Measurements from ENCODE around the gene ARID4A.

ARID4A gene

DNA sequence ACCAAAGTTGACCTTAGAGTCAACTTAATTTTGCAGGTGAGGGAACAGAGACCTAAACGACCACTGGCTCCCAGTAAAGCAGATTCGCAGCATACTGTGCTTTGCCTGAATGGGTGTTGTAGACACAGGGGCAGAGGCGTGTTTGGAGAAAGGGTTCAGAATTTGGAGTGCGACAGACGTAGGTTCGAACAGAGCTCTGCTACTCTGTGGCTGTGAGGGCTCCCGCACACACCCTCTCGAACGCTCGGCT, 97.1 kb downstream of the ARID4A start:
- no peaks in the 10 kb centered on the region for H3K9me2 ChIP-seq (ENCODE audit: low read depth, low read length)
- no peaks in the 10 kb centered on the region for H3K27me3 ChIP-seq (ENCODE audit: insufficient read depth, low read length)
- peak overlapping the region; percentile 44; the same call in 1 of the 2 replicates for H3K9ac ChIP-seq (ENCODE audit: low read length)
- TF ChIP-seq, protein P1, sequence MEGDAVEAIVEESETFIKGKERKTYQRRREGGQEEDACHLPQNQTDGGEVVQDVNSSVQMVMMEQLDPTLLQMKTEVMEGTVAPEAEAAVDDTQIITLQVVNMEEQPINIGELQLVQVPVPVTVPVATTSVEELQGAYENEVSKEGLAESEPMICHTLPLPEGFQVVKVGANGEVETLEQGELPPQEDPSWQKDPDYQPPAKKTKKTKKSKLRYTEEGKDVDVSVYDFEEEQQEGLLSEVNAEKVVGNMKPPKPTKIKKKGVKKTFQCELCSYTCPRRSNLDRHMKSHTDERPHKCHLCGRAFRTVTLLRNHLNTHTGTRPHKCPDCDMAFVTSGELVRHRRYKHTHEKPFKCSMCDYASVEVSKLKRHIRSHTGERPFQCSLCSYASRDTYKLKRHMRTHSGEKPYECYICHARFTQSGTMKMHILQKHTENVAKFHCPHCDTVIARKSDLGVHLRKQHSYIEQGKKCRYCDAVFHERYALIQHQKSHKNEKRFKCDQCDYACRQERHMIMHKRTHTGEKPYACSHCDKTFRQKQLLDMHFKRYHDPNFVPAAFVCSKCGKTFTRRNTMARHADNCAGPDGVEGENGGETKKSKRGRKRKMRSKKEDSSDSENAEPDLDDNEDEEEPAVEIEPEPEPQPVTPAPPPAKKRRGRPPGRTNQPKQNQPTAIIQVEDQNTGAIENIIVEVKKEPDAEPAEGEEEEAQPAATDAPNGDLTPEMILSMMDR (IDR thresholded peaks at IDR 0.05; ENCODE audit: low read length), result no peak
- no peak for TF ChIP-seq EZH2 (IDR thresholded peaks at IDR 0.05; ENCODE audit: borderline replicate concordance, low read length)
- H3K4me2 ChIP-seq (ENCODE audit: low read length), result peak overlapping the region; percentile 74
- H3K4me3 ChIP-seq (ENCODE audit: low read depth, low read length, poor library complexity, severe bottlenecking), result peak overlapping the region; percentile 62
- no peak overlapping the region for H3K27ac ChIP-seq (ENCODE audit: low read depth, low read length, poor library complexity, severe bottlenecking)
- peak overlapping the region; percentile 94; the same call in 1 of the 2 replicates for H2AFZ ChIP-seq (ENCODE audit: low read length)
- H3F3A ChIP-seq (ENCODE audit: insufficient read depth, low read length), result no peaks in the 10 kb centered on the region
- H3K36me3 ChIP-seq (ENCODE audit: insufficient read depth, low read length), result no peaks in the 10 kb centered on the region
- no peaks in the 10 kb centered on the region for H3K9me3 ChIP-seq (ENCODE audit: low read length)
- peaks cover 28% of the 10 kb centered on the region for H3K4me1 ChIP-seq (ENCODE audit: insufficient read depth, low read length, severe bottlenecking)
- no peaks in the 10 kb centered on the region for H3K79me2 ChIP-seq (ENCODE audit: insufficient read depth, low read length)
- H4K20me1 ChIP-seq (ENCODE audit: insufficient read depth, low read length), result no peaks in the 10 kb centered on the region

DNA sequence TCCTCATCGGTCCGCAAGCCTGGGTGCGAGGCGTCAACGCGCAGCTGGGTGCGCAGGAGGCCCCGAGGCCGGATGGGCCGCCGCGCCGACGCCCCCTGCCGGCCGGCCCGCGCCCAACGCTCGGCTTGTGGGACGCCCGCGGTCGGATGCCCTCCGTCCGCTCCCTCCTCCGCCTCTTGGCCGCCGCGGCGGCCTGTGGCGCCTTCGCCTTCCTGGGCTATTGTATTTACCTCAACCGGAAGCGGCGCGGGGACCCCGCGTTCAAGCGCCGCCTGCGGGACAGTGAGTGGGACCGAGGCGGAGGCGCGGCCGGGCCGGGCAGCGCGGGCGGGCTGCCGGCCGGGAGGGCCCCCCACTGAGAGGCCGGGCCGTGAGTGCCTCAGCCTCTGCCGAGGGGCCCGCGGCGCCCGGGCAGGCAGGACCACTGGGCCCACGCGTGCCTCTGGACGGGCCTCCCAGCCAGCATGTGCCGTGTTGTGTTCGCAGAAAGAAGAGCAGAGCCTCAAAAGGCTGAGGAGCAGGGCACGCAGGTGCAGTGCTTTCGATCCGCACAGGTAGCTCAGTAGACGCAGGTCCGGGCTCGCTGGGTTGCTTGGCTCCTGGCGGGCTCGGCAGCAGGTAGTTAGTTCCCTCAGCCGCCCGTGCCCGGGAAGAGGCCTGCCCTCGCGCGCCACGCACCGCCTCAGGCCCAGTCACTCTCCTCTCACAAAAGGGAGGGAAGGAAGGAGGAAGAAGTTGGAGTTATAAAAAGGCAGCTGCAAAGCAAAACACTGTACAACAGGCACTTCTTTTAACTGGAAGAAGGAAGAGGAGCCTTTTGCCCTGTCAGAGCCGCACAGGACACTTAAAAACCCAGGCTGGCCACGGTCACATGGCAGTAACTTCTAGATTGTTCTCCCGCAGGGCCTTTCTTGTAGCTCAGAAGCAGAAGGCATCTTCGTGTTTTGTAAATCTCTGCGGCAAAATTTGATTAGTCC, 97.7 kb downstream of the ARID4A start, which contains the start of gene TOMM20L:
Gene TOMM20L, plus strand, starts transcription at position 119 of the 977 bp plus-strand sequence. Its CDS starts 28 bp downstream, at position 147.
- H3K27ac ChIP-seq (ENCODE audit: low read depth, low read length, poor library complexity, severe bottlenecking), result peak within 1 kb of the TSS; percentile 34
- H2AFZ ChIP-seq (ENCODE audit: low read length), result peak within 1 kb of the TSS; percentile 94; the same call in 1 of the 2 replicates
- peak within 1 kb of the TSS; percentile 62 for H3K4me3 ChIP-seq (ENCODE audit: low read depth, low read length, poor library complexity, severe bottlenecking)
- H3K27me3 ChIP-seq (ENCODE audit: insufficient read depth, low read length), result no peaks in the 10 kb centered on the region
- peaks cover 28% of the 10 kb centered on the region for H3K4me1 ChIP-seq (ENCODE audit: insufficient read depth, low read length, severe bottlenecking)
- H3F3A ChIP-seq (ENCODE audit: insufficient read depth, low read length), result no peaks in the 10 kb centered on the region
- H3K79me2 ChIP-seq (ENCODE audit: insufficient read depth, low read length), result no peaks in the 10 kb centered on the region
- H3K4me2 ChIP-seq (ENCODE audit: low read length), result peak within 1 kb of the TSS; percentile 74
- H3K9me2 ChIP-seq (ENCODE audit: low read depth, low read length), result no peaks in the 10 kb centered on the region
- no peaks in the 10 kb centered on the region for H3K36me3 ChIP-seq (ENCODE audit: insufficient read depth, low read length)
- H4K20me1 ChIP-seq (ENCODE audit: insufficient read depth, low read length), result no peaks in the 10 kb centered on the region
- H3K9me3 ChIP-seq (ENCODE audit: low read length), result no peaks in the 10 kb centered on the region
- H3K9ac ChIP-seq (ENCODE audit: low read length), result peak within 1 kb of the TSS; percentile 75
- no peak for TF ChIP-seq EZH2 (IDR thresholded peaks at IDR 0.05; ENCODE audit: borderline replicate concordance, low read length)
- TF ChIP-seq, protein P1 (IDR thresholded peaks at IDR 0.05; ENCODE audit: low read length), result peak; percentile 82

DNA sequence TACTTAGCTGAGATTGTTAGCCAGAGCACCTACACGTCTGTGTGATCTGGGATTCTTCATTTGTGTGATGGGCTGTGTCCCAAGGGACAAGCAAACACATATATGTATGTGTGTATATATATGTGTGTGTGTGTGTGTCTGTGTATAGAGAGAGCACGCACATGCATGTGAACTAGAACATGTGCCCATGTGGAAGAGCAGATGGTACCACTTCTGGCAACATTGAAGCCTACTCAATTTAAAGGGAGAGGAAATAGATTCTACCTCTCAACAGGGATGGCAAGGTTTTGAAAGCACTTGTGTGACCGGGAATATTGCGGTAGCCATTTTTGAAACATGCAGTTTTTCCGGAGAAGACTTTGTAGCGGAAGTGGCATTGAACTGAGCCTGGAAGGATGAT, 98.8 kb downstream of the ARID4A start:
- no peak for TF ChIP-seq EZH2 (IDR thresholded peaks at IDR 0.05; ENCODE audit: borderline replicate concordance, low read length)
- TF ChIP-seq, protein P1 (IDR thresholded peaks at IDR 0.05; ENCODE audit: low read length), result no peak
- Histone ChIP-seq H4K20me1 (ENCODE audit: insufficient read depth, low read length) (no peaks in the 10 kb centered on the region), H3K27me3 (ENCODE audit: insufficient read depth, low read length) (no peaks in the 10 kb centered on the region), H3K4me3 (ENCODE audit: low read depth, low read length, poor library complexity, severe bottlenecking) (no peak overlapping the region), H3K79me2 (ENCODE audit: insufficient read depth, low read length) (no peaks in the 10 kb centered on the region), H3K9me2 (ENCODE audit: low read depth, low read length) (no peaks in the 10 kb centered on the region), H3K36me3 (ENCODE audit: insufficient read depth, low read length) (no peaks in the 10 kb centered on the region), H3K4me2 (ENCODE audit: low read length) (no peak overlapping the region), H3K9ac (ENCODE audit: low read length) (no peak overlapping the region), H3K27ac (ENCODE audit: low read depth, low read length, poor library complexity, severe bottlenecking) (no peak overlapping the region), H3F3A (ENCODE audit: insufficient read depth, low read length) (no peaks in the 10 kb centered on the region), H2AFZ (ENCODE audit: low read length) (no peak overlapping the region), H3K4me1 (ENCODE audit: insufficient read depth, low read length, severe bottlenecking) (peaks cover 28% of the 10 kb centered on the region), H3K9me3 (ENCODE audit: low read length) (no peaks in the 10 kb centered on the region)
